Endodermal cell (in vitro differentiated cells): ENCODE data around the gene COA8. TPM values are rescaled to one million over a fixed set of nuclear protein-coding genes. Genes with fewer than 3 reads are reported as not detected.

ENCODE experiments used
- DNase-seq: peaks from one replicate; pipeline ENCODE4 v3.0.0-alpha.2; 2017
- H3K27ac ChIP-seq: 2 replicates; pipeline ENCODE4 v1.5.1; 2013; ENCODE audit warnings: mild to moderate bottlenecking, low read depth, low read length, moderate library complexity
- H3K27me3 ChIP-seq: 2 replicates; pipeline ENCODE4 v1.6.1; 2013; ENCODE audit warnings: mild to moderate bottlenecking, low read length, moderate library complexity; ENCODE audit not compliant: insufficient read depth, control insufficient read depth, poor library complexity, severe bottlenecking
- H3K36me3 ChIP-seq: 2 replicates; pipeline ENCODE4 v1.7.0; 2013; ENCODE audit warnings: mild to moderate bottlenecking, low read length, moderate library complexity; ENCODE audit not compliant: control insufficient read depth, insufficient read depth
- H3K4me1 ChIP-seq: one replicate; pipeline ENCODE4 v1.7.0; 2013; ENCODE audit warnings: low read length; ENCODE audit not compliant: control insufficient read depth, insufficient read depth
- H3K4me3 ChIP-seq: 2 replicates; pipeline ENCODE4 v1.5.1; 2013; ENCODE audit warnings: mild to moderate bottlenecking, low read length, moderate library complexity
- H3K9ac ChIP-seq: 2 replicates; pipeline ENCODE4 v1.6.1; 2013; ENCODE audit warnings: mild to moderate bottlenecking, low read length, moderate library complexity; ENCODE audit not compliant: poor library complexity, severe bottlenecking; ENCODE audit errors: extremely low read depth
- H3K9me3 ChIP-seq: 2 replicates; pipeline ENCODE4 v1.6.1; 2013; ENCODE audit warnings: mild to moderate bottlenecking, low read length, moderate library complexity; ENCODE audit not compliant: control insufficient read depth
- H3K27ac Mint-ChIP-seq: 2 replicates; pipeline ENCODE4 v1.8.0; 2020; ENCODE audit warnings: mixed read lengths
- H3K27me3 Mint-ChIP-seq: 2 replicates; pipeline ENCODE4 v1.8.0; 2021; ENCODE audit warnings: mild to moderate bottlenecking, mixed read lengths; ENCODE audit not compliant: insufficient read depth
- H3K36me3 Mint-ChIP-seq: 2 replicates; pipeline ENCODE4 v1.8.0; 2020; ENCODE audit warnings: low read depth, mixed read lengths
- H3K4me1 Mint-ChIP-seq: 2 replicates; pipeline ENCODE4 v1.8.0; 2020; ENCODE audit warnings: mixed read lengths
- H3K4me3 Mint-ChIP-seq: 2 replicates; pipeline ENCODE4 v1.8.0; 2020; ENCODE audit warnings: mild to moderate bottlenecking, moderate library complexity, mixed read lengths
- H3K9me3 Mint-ChIP-seq: 2 replicates; pipeline ENCODE4 v1.8.0; 2020; ENCODE audit warnings: mild to moderate bottlenecking, mixed read lengths
- WGBS, 2 experiments: methylation state at CpG; one replicate each; pipeline versions ENCODE4 v1.1.5 to v1.1.7; 2013; ENCODE audit warnings: missing lambda C conversion rate in 2 of 2, mixed read lengths in 1 of 2; ENCODE audit not compliant: insufficient coverage in 1 of 2, insufficient read length in 1 of 2; 5-methylcytosine and 5-hydroxymethylcytosine counted together
- total RNA-seq, 2 donors: library from RNA; stranded (reverse); fragmentation: NEBNext Ultra II Directional in 1 of 2; extraction: Animal tissue kit (Norgen Biotek cat#: 25700) in 1 of 2; gene quantifications; 2 replicates in 1 of 2; 3 replicates in 1 of 2; pipeline ENCODE4 v1.2.1, GENCODE V29; 2021
- TF ChIP-seq, protein P1 (sequence below): fragments of 200-600 bp; sonication (generic); conservative IDR thresholded peaks from 2 replicates; pipeline ENCODE4 v1.5.0; 2021; ENCODE audit warnings: antibody characterized with exemption, mild to moderate bottlenecking

Gene COA8
- total RNA-seq, 2 donors from 2014 or later, result 30.1 to 39.8 TPM

DNA sequence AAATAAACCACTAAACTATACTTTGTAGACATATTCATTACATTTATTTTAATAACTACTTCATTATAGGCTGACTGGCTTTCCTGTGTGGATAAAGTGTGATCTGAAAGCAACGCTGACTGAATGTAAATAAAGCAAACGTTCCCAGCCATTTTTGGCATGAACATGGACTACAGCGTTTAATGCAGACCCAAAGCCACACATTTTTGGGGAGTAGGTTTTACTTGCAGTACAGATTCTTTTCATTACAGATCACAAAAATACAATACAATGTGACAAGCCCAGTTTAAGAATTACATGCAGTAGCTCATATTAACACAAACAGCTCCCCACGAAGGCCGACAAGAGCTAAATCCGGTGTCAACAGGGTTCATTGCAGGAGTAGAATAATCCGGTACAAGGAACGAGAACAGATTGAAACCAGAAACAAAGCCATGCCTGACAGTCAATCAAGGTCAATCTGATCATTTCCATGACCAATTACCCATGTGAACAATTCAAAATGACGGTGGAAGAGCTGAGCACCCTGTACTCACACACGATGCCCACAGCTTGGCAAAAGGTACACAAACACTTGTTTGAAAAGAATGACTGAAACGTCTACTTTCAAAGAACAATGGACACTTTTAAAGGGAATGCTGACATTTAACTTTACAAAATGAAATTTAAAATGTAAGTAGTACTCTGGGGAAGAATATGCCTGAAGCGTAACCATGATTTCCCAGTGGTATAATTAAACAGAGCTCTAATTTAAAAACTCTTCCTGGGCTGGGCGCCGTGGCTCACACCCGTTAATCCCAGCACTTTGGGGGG lies 5.6 kb upstream of the COA8 start:
- H3K4me3 ChIP-seq, result no peak overlapping the region
- no peaks in the 10 kb centered on the region for H3K9me3 Mint-ChIP-seq
- H3K4me1 Mint-ChIP-seq, result peaks cover 9% of the 10 kb centered on the region
- H3K9me3 ChIP-seq, result no peaks in the 10 kb centered on the region
- no peak overlapping the region for H3K27ac ChIP-seq
- no peak overlapping the region for H3K9ac ChIP-seq
- H3K36me3 Mint-ChIP-seq, result peaks cover 27% of the 10 kb centered on the region
- H3K4me1 ChIP-seq, result no peaks in the 10 kb centered on the region
- H3K27me3 ChIP-seq, result no peaks in the 10 kb centered on the region
- no peak overlapping the region for H3K27ac Mint-ChIP-seq
- TF ChIP-seq, protein P1, sequence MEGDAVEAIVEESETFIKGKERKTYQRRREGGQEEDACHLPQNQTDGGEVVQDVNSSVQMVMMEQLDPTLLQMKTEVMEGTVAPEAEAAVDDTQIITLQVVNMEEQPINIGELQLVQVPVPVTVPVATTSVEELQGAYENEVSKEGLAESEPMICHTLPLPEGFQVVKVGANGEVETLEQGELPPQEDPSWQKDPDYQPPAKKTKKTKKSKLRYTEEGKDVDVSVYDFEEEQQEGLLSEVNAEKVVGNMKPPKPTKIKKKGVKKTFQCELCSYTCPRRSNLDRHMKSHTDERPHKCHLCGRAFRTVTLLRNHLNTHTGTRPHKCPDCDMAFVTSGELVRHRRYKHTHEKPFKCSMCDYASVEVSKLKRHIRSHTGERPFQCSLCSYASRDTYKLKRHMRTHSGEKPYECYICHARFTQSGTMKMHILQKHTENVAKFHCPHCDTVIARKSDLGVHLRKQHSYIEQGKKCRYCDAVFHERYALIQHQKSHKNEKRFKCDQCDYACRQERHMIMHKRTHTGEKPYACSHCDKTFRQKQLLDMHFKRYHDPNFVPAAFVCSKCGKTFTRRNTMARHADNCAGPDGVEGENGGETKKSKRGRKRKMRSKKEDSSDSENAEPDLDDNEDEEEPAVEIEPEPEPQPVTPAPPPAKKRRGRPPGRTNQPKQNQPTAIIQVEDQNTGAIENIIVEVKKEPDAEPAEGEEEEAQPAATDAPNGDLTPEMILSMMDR, result no peak
- no peaks in the 10 kb centered on the region for H3K27me3 Mint-ChIP-seq
- no peak overlapping the region for H3K4me3 Mint-ChIP-seq
- peaks cover 29% of the 10 kb centered on the region for H3K36me3 ChIP-seq
- WGBS, 2 experiments, result 93 to 95% methylated on average over 12 to 15 of the region's 15 CpGs
- no peak for DNase-seq

DNA sequence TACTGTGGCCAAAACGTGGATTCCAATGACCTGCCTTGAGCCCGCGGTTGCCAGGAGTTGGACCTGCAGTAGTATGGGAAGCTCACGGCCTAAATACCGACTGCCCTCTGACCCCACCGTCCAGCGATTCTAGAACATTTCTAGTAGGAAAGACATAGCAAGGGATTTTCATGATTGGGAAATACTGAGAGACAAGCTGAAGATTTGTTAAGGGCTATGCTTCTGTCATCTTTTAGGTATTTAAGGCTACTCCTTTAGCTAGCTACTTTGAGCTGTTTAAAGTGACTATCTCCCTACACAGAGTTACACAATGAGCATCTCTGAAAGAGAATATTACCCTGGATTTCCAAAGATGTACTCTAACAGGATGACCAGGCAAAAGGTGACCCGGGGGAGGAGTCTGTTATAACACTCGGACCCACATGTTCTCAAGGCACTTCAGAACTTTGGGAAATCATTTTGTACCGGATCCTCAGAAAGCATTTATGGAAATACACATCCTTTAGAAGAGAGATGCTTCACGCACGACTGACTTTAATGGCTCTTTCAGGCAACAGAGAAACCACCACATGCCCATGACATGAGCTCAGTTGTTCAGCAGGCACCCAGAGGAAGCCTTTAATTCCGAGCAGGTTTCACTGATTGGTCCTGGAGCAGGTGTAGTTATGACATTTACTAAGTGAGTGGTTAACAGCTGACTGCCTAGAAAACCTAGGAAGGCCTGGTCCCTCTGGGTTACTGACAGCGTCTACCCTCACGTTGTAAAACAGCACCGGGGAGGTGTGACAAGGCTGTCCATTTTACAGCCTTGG lies 4.5 kb upstream of the COA8 start:
- H3K27ac ChIP-seq, result no peak overlapping the region
- H3K9ac ChIP-seq, result no peak overlapping the region
- H3K27ac Mint-ChIP-seq, result no peak overlapping the region
- DNase-seq, result no peak
- H3K9me3 ChIP-seq, result no peaks in the 10 kb centered on the region
- no peaks in the 10 kb centered on the region for H3K27me3 Mint-ChIP-seq
- no peak overlapping the region for H3K4me3 ChIP-seq
- H3K4me3 Mint-ChIP-seq, result no peak overlapping the region
- 93 to 96% methylated on average over 16 of the region's 16 CpGs for WGBS, 2 experiments
- H3K4me1 ChIP-seq, result no peaks in the 10 kb centered on the region
- peaks cover 9% of the 10 kb centered on the region for H3K4me1 Mint-ChIP-seq
- no peaks in the 10 kb centered on the region for H3K9me3 Mint-ChIP-seq
- peaks cover 27% of the 10 kb centered on the region for H3K36me3 Mint-ChIP-seq
- TF ChIP-seq, protein P1, result no peak
- H3K36me3 ChIP-seq, result peaks cover 29% of the 10 kb centered on the region
- no peaks in the 10 kb centered on the region for H3K27me3 ChIP-seq

DNA sequence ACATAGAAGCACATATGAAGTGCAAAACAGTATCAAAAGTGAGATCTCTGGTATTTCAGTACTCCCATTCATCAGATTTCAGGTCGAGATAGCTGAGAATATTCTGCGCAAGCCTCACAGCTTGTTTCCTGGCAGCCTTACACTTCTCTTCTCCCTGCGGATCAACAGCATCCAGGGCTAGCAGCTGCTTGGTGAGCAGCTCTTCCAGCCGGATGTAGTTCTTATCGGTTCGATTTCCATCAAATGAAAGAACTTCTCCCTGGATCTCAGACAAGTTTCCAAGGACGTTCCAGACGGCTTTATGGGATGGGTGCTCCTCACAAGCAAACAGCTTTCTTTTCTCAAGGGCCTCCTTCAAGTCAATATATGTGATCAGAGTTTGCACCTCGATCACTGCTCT lies 3.0 kb upstream of the COA8 start:
- Mint-ChIP-seq H3K27ac (no peak overlapping the region), H3K4me1 (peaks cover 17% of the 10 kb centered on the region), H3K4me3 (no peak overlapping the region), H3K27me3 (no peaks in the 10 kb centered on the region), H3K36me3 (peaks cover 27% of the 10 kb centered on the region), H3K9me3 (no peaks in the 10 kb centered on the region)
- no peaks in the 10 kb centered on the region for H3K4me1 ChIP-seq
- no peak overlapping the region for H3K4me3 ChIP-seq
- WGBS, 2 experiments, result 91 to 94% methylated on average over 9 of the region's 9 CpGs
- TF ChIP-seq, protein P1, result no peak
- no peak for DNase-seq
- no peaks in the 10 kb centered on the region for H3K9me3 ChIP-seq
- H3K27ac ChIP-seq, result no peak overlapping the region
- H3K36me3 ChIP-seq, result peaks cover 29% of the 10 kb centered on the region
- no peaks in the 10 kb centered on the region for H3K27me3 ChIP-seq
- no peak overlapping the region for H3K9ac ChIP-seq
